Right forelimb (tissue), 1 donor: ENCODE measurements around the gene ZNF462.
"Not testable (repeated sequence)": the region's sequence is repeated elsewhere in the genome, so short reads cannot be mapped to it uniquely, and the experiment has no call there.

ENCODE experiments used
- DNase-seq: peaks from one replicate; pipeline ENCODE4 v3.0.0-alpha.2; 2018

Gene ZNF462

DNA sequence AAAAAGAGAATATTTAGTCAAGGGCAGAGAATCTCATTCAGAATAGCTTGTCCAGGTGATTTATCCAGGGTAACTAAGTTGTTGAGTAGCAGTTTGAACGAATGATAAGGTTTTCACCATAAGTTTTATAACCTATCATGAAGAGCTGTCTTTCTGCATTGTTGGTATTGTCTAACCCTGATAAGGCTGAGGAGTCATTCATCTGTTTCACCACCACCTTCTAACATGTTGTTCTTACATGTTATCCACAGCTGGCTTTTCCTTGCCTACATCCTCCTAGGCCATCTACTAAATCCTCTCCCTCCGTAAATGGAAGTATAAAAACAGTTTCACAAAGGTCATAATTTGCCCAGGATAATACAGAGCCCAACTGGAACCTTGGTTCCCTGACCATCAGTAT is 24.1 kb downstream of the ZNF462 start:
- DNase-seq = no peak

- DNase-seq = no peak
Measured at GRCh38 chr9:106889061-106889590, 26.2 kb downstream of the ZNF462 start.

GRCh38 chr9:106890608-106891007 is 27.6 kb downstream of the ZNF462 start:
- DNase-seq = no peak

DNA sequence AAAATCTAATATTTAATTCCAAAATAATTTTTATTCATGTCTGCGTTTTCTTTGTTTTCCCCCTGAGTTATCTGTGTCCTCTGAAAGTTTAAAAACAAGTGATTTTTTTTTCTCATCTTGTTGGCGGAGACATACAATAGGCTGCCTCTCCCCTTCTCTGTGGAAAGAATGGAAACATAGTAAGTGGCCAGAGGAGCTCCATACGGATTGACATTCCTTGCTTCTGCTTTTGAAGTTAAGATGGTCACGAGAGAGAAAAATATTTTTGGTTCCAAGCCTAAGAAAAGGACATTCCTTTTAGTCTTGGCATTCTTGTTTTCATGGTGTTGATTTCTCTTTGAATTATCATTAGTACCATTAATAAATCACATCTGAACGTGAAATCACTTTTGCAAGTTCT is 28.3 kb downstream of the ZNF462 start:
- DNase-seq = no peak

- no peak for DNase-seq
Measured at GRCh38 chr9:106892632-106893031, 29.7 kb downstream of the ZNF462 start.

GRCh38 chr9:106893088-106893487 is 30.1 kb downstream of the ZNF462 start:
- no peak for DNase-seq

- no peak for DNase-seq
Measured at GRCh38 chr9:106896695-106897094, 33.7 kb downstream of the ZNF462 start.

DNA sequence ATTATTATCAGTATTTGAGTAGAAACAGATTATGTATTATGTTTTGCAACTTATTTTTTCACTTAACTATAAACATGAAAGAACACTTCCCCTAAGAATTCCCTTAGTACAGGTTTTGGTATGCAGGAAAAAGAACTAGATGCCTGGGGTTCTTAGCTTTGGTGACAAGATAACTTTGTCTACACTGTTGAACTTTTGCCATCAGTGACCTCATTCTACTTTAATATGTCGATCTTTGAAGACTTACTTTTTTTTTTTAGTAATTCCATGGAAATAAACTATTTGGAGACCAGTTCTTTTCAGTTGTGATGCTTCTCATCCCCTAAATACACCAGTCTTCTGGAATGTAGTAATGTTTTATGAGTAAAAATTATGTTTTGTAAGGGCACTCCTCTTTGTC is 34.3 kb downstream of the ZNF462 start:
- DNase-seq = no peak

DNA sequence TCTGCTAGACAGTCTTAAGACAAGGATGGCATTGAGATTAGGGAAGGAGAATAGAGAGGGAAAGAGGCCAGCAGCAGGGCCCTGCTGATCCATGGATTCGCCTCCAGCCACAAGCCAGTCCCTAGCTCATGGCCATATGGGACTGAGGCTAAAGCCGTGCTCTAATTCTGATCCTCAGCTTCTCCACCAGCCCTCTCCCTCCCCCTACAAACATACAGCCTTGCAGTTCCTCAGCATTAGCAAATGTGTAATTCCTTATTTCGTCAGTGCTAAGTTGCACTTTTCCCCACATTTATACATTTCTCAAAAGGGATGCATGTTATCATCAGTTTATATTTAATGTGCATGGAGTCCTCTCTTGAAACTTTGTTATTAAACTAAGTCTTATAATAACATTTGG is 34.8 kb downstream of the ZNF462 start:
- no peak for DNase-seq

DNA sequence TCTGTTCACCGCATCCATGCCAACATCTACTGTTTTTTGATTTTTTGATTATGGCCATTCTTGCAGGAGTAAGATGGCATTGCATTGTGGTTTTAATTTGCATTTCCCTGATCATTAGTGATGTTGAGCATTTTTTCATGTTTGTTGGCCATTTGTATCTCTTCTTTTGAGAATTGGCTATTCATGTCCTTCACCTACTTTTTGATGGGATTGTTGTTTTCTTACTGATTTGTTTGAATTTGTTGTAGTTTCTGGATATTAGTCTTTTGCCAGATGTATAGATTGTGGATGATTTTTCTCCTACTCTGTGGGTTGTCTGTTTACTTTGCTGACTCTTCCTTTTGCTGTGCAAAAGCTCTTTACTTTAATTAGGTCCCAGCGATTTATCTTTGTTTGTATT is 37.6 kb downstream of the ZNF462 start:
- DNase-seq = not testable (repeated sequence)

GRCh38 chr9:106906129-106906528 is 43.2 kb downstream of the ZNF462 start:
- DNase-seq = no peak

DNA sequence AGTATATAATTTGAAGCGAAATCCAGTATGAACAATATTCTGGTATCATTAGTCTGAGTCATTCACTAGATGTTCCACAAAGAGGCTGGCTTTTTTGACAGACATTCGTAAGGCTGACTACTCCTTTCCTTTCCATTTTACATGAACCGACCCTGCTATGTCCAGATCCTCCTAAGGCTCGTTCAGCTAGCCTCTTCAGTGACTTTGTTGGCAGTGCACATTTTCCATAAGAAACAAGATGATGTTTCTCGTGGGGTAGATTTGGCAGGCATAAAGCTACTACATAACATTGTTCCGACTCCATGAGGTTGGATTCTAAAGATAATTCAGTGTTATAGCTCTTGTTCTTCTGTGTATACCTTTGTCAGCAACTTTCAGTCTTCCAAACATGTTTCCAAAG is 49.0 kb downstream of the ZNF462 start:
- no peak for DNase-seq

GRCh38 chr9:106913276-106913675 is 50.3 kb downstream of the ZNF462 start:
- DNase-seq = no peak

DNA sequence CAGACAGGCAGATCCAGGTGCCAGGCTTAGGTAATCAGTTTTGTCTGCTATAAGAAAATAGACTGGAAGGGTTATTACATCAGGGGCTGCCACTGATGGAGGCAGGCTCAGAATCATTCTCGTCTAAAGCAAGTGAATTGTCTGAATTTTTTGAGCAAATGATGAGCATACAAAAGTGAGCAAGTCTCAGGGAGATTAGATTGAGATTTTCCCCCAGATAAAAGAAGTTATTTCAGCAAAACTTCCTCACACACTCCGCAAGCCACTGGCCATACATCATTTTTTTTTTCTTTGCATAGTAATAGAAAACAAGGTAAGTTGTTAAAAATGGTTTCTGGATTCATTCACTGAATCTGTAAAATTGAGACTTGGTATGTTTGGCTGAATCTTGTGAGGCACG is 52.9 kb downstream of the ZNF462 start:
- DNase-seq = no peak

DNA sequence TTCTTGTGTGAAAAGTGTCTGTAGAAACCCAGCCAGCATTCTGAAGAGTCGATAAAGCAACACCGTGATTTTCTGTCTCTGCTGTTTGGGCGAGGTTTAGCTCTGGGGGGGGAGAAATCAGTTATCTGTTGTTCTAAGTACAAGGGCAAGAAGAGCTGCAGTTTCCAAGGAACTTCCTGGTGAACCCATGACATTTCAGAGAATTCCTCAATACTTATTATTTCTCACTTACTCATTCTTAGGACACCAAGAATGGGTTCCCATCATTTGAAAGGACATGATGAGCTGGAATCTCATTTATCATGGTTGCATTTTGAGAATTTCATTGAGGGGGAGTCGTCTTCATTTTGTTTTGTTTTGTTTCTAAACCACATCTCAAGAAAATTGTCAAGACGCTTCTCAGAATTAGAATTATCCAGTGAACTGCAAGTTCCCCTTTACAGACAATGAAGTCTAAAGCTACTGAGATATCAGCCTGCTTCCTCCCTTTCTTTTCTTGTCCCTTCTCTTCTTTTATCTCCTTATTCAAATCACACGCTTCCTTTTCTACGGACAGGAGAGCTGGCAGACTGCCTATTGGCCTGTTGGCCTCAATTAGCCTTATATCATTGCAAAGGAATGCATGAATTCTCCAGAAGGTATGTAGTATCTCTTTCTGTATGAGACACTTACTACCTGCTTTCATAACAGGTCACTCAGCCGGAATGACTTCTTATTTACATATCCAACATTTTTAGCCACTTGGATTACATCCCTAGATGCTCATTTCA is 53.7 kb downstream of the ZNF462 start:
- no peak for DNase-seq

GRCh38 chr9:106918825-106919509 is 56.0 kb downstream of the ZNF462 start:
- DNase-seq = no peak

DNA sequence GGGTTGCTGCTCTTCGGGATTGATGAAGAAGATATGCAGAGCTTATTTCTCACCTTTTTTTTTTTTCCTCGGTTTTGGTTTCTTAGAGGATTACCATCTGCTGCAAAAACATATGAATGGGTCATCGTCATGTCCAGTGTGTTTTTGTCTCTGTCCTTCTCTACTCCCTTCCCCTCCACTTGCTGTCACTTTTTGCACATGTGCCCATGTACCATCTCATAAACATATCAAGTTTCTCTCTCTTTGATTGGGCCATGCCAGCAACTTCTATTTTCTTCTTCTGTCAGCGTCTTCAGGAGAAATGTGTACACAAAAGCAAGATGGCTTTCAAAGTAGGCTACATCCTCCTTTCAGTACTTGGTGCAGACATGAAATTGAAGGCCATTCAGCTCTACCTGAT is 57.1 kb downstream of the ZNF462 start:
- DNase-seq = no peak

GRCh38 chr9:106920701-106921283 is 57.8 kb downstream of the ZNF462 start:
- no peak for DNase-seq

DNA sequence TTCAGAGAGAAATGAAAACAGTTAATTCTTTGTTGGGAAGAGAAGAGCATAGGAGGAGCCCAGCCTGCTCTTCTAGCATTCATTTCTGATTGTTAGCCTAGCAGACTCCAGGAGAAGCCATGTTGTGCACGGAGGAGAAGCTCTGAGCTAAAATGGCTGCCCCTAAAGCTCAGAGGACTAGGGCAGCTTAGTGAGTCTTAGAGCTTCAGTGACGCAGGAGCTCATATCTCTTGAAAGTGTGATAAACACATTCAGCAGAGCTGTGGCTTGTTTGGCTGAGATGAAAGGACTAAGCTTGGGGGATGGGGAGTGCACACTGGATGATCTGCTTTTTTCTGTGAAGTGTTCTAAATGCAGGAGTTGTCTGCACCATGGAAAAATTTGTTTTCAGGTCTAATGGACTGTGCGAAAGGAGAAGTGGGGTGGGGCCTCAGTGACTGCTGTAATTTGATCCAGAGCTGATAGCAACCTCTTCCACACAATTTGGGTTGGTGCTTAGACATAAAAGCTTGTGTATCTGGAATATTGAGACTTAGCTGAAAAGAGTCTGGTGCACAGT is 58.5 kb downstream of the ZNF462 start:
- DNase-seq = no peak

- DNase-seq = no peak
Measured at GRCh38 chr9:106922026-106922425, 59.1 kb downstream of the ZNF462 start.

DNA sequence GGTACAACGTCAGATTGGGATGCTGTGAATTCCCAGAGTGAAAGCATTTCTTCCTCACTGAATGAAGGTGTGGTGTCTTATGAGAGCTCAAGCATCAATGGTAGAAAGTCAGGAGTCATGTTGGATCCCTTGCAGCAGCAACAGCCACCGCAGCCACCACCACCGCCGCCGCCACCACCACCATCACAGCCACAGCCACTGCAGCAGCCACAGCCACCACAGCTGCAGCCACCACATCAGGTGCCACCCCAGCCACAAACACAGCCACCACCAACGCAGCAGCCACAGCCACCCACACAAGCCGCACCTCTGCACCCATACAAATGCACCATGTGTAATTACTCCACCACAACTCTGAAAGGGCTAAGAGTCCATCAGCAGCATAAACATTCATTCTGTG is 62.4 kb downstream of the ZNF462 start:
- no peak for DNase-seq

- no peak for DNase-seq
Measured at GRCh38 chr9:106927916-106928315, 65.0 kb downstream of the ZNF462 start.

DNA sequence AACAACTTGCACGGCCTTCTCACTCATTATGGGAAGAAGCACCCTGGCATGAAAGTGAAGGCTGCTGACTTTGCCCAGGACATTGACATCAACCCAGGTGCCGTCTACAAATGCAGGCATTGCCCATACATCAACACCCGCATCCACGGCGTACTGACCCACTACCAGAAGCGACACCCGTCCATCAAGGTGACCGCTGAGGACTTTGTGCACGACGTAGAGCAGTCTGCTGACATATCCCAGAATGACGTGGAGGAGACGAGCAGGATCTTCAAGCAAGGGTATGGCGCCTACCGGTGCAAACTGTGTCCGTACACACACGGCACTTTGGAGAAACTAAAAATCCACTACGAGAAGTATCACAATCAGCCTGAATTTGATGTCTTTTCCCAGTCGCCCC is 65.4 kb downstream of the ZNF462 start:
- no peak for DNase-seq
